Stimulated activated CD8-positive, alpha-beta memory T cell treated with anti-CD3 and anti-CD28 coated beads, Interleukin-15, amount 100 ng/mL, for 24 hours (primary cell): ENCODE results near the gene SLC22A14.
"Not testable (repeated sequence)": the region's sequence is repeated elsewhere in the genome, so short reads cannot be mapped to it uniquely, and the experiment has no call there.

Source experiments
- DNase-seq: peaks from one replicate; pipeline ENCODE4 v3.0.0-alpha.2; 2020; ENCODE audit warnings: low read depth

Gene SLC22A14

GRCh38 chr3:38281895-38282686, at the start of gene SLC22A14:
SLC22A14 (plus strand) TSS chr3:38282294; CDS start chr3:38306027, 23,733 bp downstream.
- DNase-seq, result no peak

- no peak for DNase-seq
These were observed 49.4 kb upstream of the SLC22A14 start for GRCh38 chr3:38232701-38233100.

GRCh38 chr3:38235466-38235865, 46.6 kb upstream of the SLC22A14 start:
- no peak for DNase-seq

- no peak for DNase-seq
These were observed 43.6 kb upstream of the SLC22A14 start for GRCh38 chr3:38238416-38239008.

- DNase-seq, result not testable (repeated sequence)
These were observed 39.3 kb upstream of the SLC22A14 start for GRCh38 chr3:38242812-38243211.

- no peak for DNase-seq
These were observed 36.2 kb upstream of the SLC22A14 start for GRCh38 chr3:38245930-38246329.

- no peak for DNase-seq
These were observed 34.6 kb upstream of the SLC22A14 start for GRCh38 chr3:38247366-38248035.

- DNase-seq, result no peak
These were observed 31.9 kb upstream of the SLC22A14 start for GRCh38 chr3:38250198-38250597.

GRCh38 chr3:38251197-38251596, 30.9 kb upstream of the SLC22A14 start:
- DNase-seq, result no peak

GRCh38 chr3:38253704-38254103, 28.4 kb upstream of the SLC22A14 start:
- DNase-seq, result no peak

GRCh38 chr3:38254872-38255271, 27.2 kb upstream of the SLC22A14 start:
- DNase-seq, result no peak

GRCh38 chr3:38255627-38256026, 26.5 kb upstream of the SLC22A14 start:
- DNase-seq, result no peak

GRCh38 chr3:38257583-38257982, 24.5 kb upstream of the SLC22A14 start:
- no peak for DNase-seq

GRCh38 chr3:38260474-38260873, 21.6 kb upstream of the SLC22A14 start:
- no peak for DNase-seq

- no peak for DNase-seq
These were observed 17.7 kb upstream of the SLC22A14 start for GRCh38 chr3:38264353-38264771.

GRCh38 chr3:38264779-38265178, 17.3 kb upstream of the SLC22A14 start:
- no peak for DNase-seq

- DNase-seq, result no peak
These were observed 16.3 kb upstream of the SLC22A14 start, which contains the start of gene SLC22A13 for GRCh38 chr3:38265604-38266307. SLC22A13 (plus strand) TSS chr3:38265812; CDS start chr3:38265861, 49 bp downstream.

- DNase-seq, result no peak
These were observed 15.3 kb upstream of the SLC22A14 start for GRCh38 chr3:38266810-38267209.

- DNase-seq, result no peak
These were observed 14.4 kb upstream of the SLC22A14 start for GRCh38 chr3:38267662-38268061.

GRCh38 chr3:38268087-38268486, 14.0 kb upstream of the SLC22A14 start:
- no peak for DNase-seq

GRCh38 chr3:38268522-38268921, 13.6 kb upstream of the SLC22A14 start:
- DNase-seq, result no peak

- no peak for DNase-seq
These were observed 11.5 kb upstream of the SLC22A14 start for GRCh38 chr3:38270606-38271005.
